HL-60 (cell line): Measurements from ENCODE around the gene ERC2.

ENCODE experiments used
- DNase-seq, 2 experiments: peaks; one replicate each; pipeline ENCODE4 v3.0.0-alpha.2; 2010 to 2020; ENCODE audit warnings: low read depth in 1 of 2, low spot score in 1 of 2
- H3K27ac ChIP-seq: fragments of 250-450 bp; sonication (Bioruptor Pico); replicated peaks from 2 replicates; pipeline ENCODE4 v1.5.1; 2020; ENCODE audit warnings: mild to moderate bottlenecking, moderate library complexity
- H3K27me3 ChIP-seq: fragments of 250-450 bp; sonication (Bioruptor Pico); 2 replicates; pipeline ENCODE4 v1.5.1; 2021; ENCODE audit warnings: mild to moderate bottlenecking, moderate library complexity; ENCODE audit not compliant: insufficient read depth, poor library complexity, severe bottlenecking
- H3K4me3 ChIP-seq: replicated peaks from 2 replicates; pipeline ENCODE4 v1.5.1; 2011; ENCODE audit warnings: mild to moderate bottlenecking, control low read depth, low read length; ENCODE audit not compliant: insufficient read depth
- CTCF ChIP-seq: IDR thresholded peaks from one replicate; pipeline ENCODE4 v1.5.1; 2011; ENCODE audit warnings: low read length, control low read depth, inconsistent platforms; ENCODE audit not compliant: insufficient read depth
- GABPA ChIP-seq: IDR thresholded peaks from 2 replicates; pipeline ENCODE4 v1.6.1; 2012; ENCODE audit warnings: low read depth
- POLR2AphosphoS5 ChIP-seq: IDR thresholded peaks from 2 replicates; pipeline ENCODE4 v1.6.1; 2012; ENCODE audit warnings: low read depth
- REST ChIP-seq: IDR thresholded peaks from 2 replicates; pipeline ENCODE4 v1.6.1; 2012; ENCODE audit warnings: low read depth; ENCODE audit not compliant: insufficient replicate concordance
- SPI1 ChIP-seq: IDR thresholded peaks from 2 replicates; pipeline ENCODE4 v1.6.1; 2012; ENCODE audit warnings: low read depth, mild to moderate bottlenecking, borderline replicate concordance

The ERC2 gene

GRCh38 chr3:56064684-56065083 is 403.6 kb downstream of the ERC2 start:
- TF ChIP-seq CTCF = no peak
- no peak for TF ChIP-seq POLR2AphosphoS5
- no peak for TF ChIP-seq SPI1
- TF ChIP-seq REST = no peak
- no peak for TF ChIP-seq GABPA
- DNase-seq = no peak
- Histone ChIP-seq H3K4me3 (no peak overlapping the region), H3K27me3 (no peaks in the 10 kb centered on the region), H3K27ac (no peak overlapping the region)

DNA sequence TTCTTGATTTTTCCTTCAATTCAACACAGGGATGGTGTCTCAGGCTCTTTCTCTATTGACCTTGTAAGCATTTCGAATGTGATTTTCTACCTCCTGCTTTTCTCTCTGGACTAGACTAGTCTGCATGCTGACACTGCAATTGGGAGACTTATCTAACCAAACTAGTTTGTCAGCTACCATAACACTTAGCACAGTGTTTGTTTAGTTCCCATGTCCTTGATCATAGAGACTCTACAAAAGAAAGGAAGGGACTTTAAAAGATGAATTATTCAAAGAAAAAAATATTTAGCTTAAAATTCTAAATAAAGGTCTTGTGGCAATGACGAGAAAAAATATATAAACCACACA is 407.0 kb downstream of the ERC2 start:
- H3K27me3 ChIP-seq = no peaks in the 10 kb centered on the region
- no peak for TF ChIP-seq GABPA
- no peak for TF ChIP-seq REST
- TF ChIP-seq POLR2AphosphoS5 = no peak
- TF ChIP-seq CTCF = no peak
- no peak for TF ChIP-seq SPI1
- no peak overlapping the region for H3K4me3 ChIP-seq
- DNase-seq = no peak
- H3K27ac ChIP-seq = no peak overlapping the region

DNA sequence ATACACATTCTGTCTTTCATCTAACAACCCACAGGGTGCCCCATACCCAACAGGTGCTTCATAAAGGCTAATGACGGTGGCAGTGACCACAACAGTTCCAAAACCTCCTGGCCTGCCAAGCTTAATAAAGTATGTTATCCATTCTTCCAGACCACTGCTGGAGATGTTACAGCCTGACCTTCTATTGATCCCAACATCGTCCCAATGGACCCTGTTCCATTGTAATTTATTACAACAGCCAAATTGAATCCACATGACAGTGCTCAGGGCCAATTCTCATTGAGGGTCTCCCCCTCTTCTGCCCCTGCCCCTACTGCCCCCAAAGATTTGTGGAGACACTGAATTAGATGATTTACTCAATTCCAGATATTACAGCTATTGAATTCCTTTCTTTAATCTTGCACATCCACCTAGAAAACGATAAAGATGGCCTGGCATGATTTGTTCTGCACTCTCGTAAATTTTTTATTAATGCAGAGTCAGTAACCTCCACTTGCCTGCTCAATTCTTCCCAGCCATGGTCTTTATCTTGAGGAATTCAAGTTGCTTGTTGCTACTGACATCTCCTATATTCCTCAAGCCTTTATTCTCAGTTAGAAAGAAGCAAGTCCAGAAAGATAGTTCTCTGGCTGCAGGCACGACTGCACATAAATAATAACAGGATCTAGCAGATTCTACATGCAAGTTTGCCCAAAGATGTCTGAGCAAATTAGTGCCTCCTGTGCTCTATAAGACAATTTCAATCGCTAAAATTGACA is 407.6 kb downstream of the ERC2 start:
- no peak for DNase-seq
- TF ChIP-seq SPI1 = no peak
- no peak for TF ChIP-seq GABPA
- no peak for TF ChIP-seq REST
- TF ChIP-seq POLR2AphosphoS5 = no peak
- Histone ChIP-seq H3K27me3 (no peaks in the 10 kb centered on the region), H3K27ac (no peak overlapping the region), H3K4me3 (no peak overlapping the region)
